A549 (cell line): ENCODE measurements around the gene TNFRSF21.

ENCODE experiments used
- CTCF ChIP-seq: fragments of >200 bp; sonication (Bioruptor Twin); formaldehyde crosslinking; IDR thresholded peaks from 3 replicates; pipeline ENCODE4 v1.5.1; 2016
- FOSL2 ChIP-seq, 2 experiments: fragments of 450-650 bp in 1 of 2; fragments of >200 bp in 1 of 2; sonication (Bioruptor Twin) in 1 of 2; formaldehyde crosslinking; IDR thresholded peaks; 2 replicates each; pipeline versions ENCODE4 v1.5.0 to v1.6.1; 2016 to 2020; ENCODE audit warnings: mild to moderate bottlenecking in 1 of 2, moderate library complexity in 1 of 2
- MAFK ChIP-seq: fragments of 450-650 bp; IDR thresholded peaks from 2 replicates; pipeline ENCODE4 v1.6.1; 2014; ENCODE audit not compliant: partially characterized antibody
- RNF2 ChIP-seq: fragments of 200-600 bp; sonication (generic); IDR thresholded peaks from 2 replicates; pipeline ENCODE4 v1.6.1; 2016; ENCODE audit warnings: low read depth, mild to moderate bottlenecking, antibody characterized with exemption, moderate library complexity, borderline replicate concordance
- SREBF2 ChIP-seq: fragments of 450-650 bp; IDR thresholded peaks from 2 replicates; pipeline ENCODE4 v1.6.1; 2014; ENCODE audit warnings: mild to moderate bottlenecking, moderate library complexity

DNA sequence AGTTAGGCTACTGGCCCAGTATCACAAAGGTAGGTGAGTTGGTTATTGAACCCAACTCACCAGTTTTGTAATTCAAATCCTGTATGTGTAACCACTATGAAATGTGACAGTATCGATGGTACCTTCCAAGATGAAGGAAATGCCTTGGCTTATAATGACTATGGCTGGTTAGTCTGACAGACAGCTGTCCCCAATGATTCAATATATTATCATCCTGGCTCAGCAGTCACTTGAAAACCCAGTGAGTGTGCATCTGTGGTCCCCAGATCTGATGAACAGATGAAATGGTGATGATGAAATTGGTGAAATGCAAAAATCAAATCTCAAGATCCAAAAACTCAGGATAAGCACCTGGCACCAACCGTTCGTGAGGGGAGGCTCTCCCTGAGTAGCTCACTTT, 54.8 kb downstream of the TNFRSF21 start:
- TF ChIP-seq SREBF2 = no peak
- TF ChIP-seq CTCF = no peak
- no peak for TF ChIP-seq MAFK
- no peak for TF ChIP-seq FOSL2 (IDR thresholded peaks at IDR 0.05)
- no peak for TF ChIP-seq FOSL2 (CRISPR knock-in tag; IDR thresholded peaks at IDR 0.05)
- TF ChIP-seq RNF2 = no peak
